Suprapubic skin (tissue), 4 donors: ENCODE results near the gene CACNA1I. TPM values are rescaled to one million over a fixed set of nuclear protein-coding genes. Genes with fewer than 3 reads are reported as not detected.

Experiments used
- DNase-seq, 2 donors: peaks; one replicate each; pipeline ENCODE4 v3.0.0-alpha.2; 2019; ENCODE audit warnings: low spot score in 2 of 2
- H3K27ac ChIP-seq: fragments of 200-600 bp; sonication (generic); one replicate; pipeline ENCODE4 v1.5.1; 2019
- H3K27me3 ChIP-seq: fragments of 200-600 bp; sonication (generic); one replicate; pipeline ENCODE4 v1.5.1; 2019
- H3K36me3 ChIP-seq: fragments of 200-600 bp; sonication (generic); one replicate; pipeline ENCODE4 v1.5.1; 2019
- H3K4me1 ChIP-seq: fragments of 200-600 bp; sonication (generic); one replicate; pipeline ENCODE4 v1.5.1; 2019
- H3K4me3 ChIP-seq: fragments of 200-600 bp; sonication (generic); one replicate; pipeline ENCODE4 v1.5.1; 2019; ENCODE audit warnings: mild to moderate bottlenecking
- H3K9me3 ChIP-seq: fragments of 200-600 bp; sonication (generic); one replicate; pipeline ENCODE4 v1.5.1; 2019
- EP300 ChIP-seq: sonication (generic); formaldehyde crosslinking; IDR thresholded peaks from one replicate; pipeline ENCODE4 v1.6.1; 2017; ENCODE audit warnings: antibody characterized with exemption
- POLR2A ChIP-seq, 2 donors: fragments of 450-650 bp; IDR thresholded peaks; one replicate each; pipeline ENCODE4 v1.6.1; 2017; ENCODE audit warnings: antibody characterized with exemption in 2 of 2, mild to moderate bottlenecking in 2 of 2, moderate library complexity in 2 of 2
- POLR2AphosphoS5 ChIP-seq, 3 donors: sonication (generic); formaldehyde crosslinking; IDR thresholded peaks; one replicate each; pipeline ENCODE4 v1.6.1; 2017; ENCODE audit warnings: antibody characterized with exemption in 3 of 3
- WGBS: methylation state at CpG from one replicate; pipeline ENCODE4 v1.1.5; 2018; 5-methylcytosine and 5-hydroxymethylcytosine counted together
- total RNA-seq, 4 donors: library from RNA; depleted of rRNA; stranded (reverse); fragments of >200 nt; gene quantifications; one replicate each; pipeline ENCODE4 v1.1.0, GENCODE V29; 2016
- TF ChIP-seq, protein P1 (sequence below), 2 donors: fragments of 200-600 bp in 1 of 2; fragments of 450-650 bp in 1 of 2; sonication (generic) in 1 of 2; IDR thresholded peaks; one replicate each; pipeline ENCODE4 v1.5.1; 2016 to 2019; ENCODE audit warnings: antibody characterized with exemption in 2 of 2, mild to moderate bottlenecking in 1 of 2, moderate library complexity in 1 of 2

The CACNA1I gene
- total RNA-seq, 4 donors from 2014 or later, result 0.08 to 0.80 (median 0.17) TPM; not detected in 1

- no peak overlapping the region for H3K4me3 ChIP-seq
- H3K27ac ChIP-seq, result no peak overlapping the region
- no peak for DNase-seq
- no peaks in the 10 kb centered on the region for H3K9me3 ChIP-seq
- 88% methylated on average over 4 of the region's 4 CpGs for WGBS
- H3K36me3 ChIP-seq, result no peaks in the 10 kb centered on the region
- TF ChIP-seq POLR2A (IDR thresholded peaks at IDR 0.05), result no peak
- peaks cover 29% of the 10 kb centered on the region for H3K27me3 ChIP-seq
- no peaks in the 10 kb centered on the region for H3K4me1 ChIP-seq
These were observed 5.5 kb downstream of the CACNA1I start for GRCh38 chr22:39576027-39576426.

GRCh38 chr22:39577366-39577765, 6.8 kb downstream of the CACNA1I start:
- peaks cover 34% of the 10 kb centered on the region for H3K27me3 ChIP-seq
- no peak overlapping the region for H3K27ac ChIP-seq
- H3K4me3 ChIP-seq, result no peak overlapping the region
- WGBS, result 78% methylated on average over 21 of the region's 21 CpGs
- no peaks in the 10 kb centered on the region for H3K4me1 ChIP-seq
- no peaks in the 10 kb centered on the region for H3K9me3 ChIP-seq
- no peak for TF ChIP-seq POLR2AphosphoS5 (IDR thresholded peaks at IDR 0.05)
- TF ChIP-seq POLR2A (IDR thresholded peaks at IDR 0.05), result no peak
- TF ChIP-seq, protein P1, sequence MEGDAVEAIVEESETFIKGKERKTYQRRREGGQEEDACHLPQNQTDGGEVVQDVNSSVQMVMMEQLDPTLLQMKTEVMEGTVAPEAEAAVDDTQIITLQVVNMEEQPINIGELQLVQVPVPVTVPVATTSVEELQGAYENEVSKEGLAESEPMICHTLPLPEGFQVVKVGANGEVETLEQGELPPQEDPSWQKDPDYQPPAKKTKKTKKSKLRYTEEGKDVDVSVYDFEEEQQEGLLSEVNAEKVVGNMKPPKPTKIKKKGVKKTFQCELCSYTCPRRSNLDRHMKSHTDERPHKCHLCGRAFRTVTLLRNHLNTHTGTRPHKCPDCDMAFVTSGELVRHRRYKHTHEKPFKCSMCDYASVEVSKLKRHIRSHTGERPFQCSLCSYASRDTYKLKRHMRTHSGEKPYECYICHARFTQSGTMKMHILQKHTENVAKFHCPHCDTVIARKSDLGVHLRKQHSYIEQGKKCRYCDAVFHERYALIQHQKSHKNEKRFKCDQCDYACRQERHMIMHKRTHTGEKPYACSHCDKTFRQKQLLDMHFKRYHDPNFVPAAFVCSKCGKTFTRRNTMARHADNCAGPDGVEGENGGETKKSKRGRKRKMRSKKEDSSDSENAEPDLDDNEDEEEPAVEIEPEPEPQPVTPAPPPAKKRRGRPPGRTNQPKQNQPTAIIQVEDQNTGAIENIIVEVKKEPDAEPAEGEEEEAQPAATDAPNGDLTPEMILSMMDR (IDR thresholded peaks at IDR 0.05), result no peak
- TF ChIP-seq EP300, result no peak
- DNase-seq, result no peak
- H3K36me3 ChIP-seq, result no peaks in the 10 kb centered on the region

GRCh38 chr22:39577900-39578299, 7.3 kb downstream of the CACNA1I start:
- H3K4me3 ChIP-seq, result no peak overlapping the region
- no peak for DNase-seq
- 87% methylated on average over 7 of the region's 7 CpGs for WGBS
- H3K4me1 ChIP-seq, result no peaks in the 10 kb centered on the region
- peaks cover 34% of the 10 kb centered on the region for H3K27me3 ChIP-seq
- H3K36me3 ChIP-seq, result no peaks in the 10 kb centered on the region
- no peaks in the 10 kb centered on the region for H3K9me3 ChIP-seq
- no peak for TF ChIP-seq POLR2AphosphoS5 (IDR thresholded peaks at IDR 0.05)
- TF ChIP-seq POLR2A (IDR thresholded peaks at IDR 0.05), result no peak
- TF ChIP-seq, protein P1 (IDR thresholded peaks at IDR 0.05), result no peak
- TF ChIP-seq EP300, result no peak
- no peak overlapping the region for H3K27ac ChIP-seq

DNA sequence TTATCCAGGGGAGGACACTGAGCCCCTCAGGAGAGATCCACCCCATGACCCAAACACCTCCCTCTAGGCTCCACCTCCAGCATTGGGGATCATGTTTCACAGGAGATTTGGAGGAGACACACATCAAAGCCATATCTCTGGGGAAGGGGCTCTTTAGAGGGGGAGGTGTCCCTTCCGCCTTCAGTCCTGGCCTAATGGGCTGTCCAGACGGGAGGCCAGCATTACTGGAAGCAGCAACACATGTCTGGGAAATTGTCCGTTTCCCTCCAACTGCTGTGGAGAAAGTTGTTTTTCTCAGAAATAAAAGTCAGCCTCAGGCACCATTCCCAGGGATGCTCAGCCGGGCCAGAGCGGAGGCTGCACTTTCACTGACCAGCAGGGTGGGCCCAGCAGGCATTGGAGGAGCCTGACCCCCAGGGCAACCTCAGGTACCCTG, 9.5 kb downstream of the CACNA1I start:
- Histone ChIP-seq H3K27ac (no peak overlapping the region), H3K4me1 (no peaks in the 10 kb centered on the region), H3K4me3 (no peak overlapping the region), H3K36me3 (no peaks in the 10 kb centered on the region), H3K9me3 (no peaks in the 10 kb centered on the region), H3K27me3 (peaks cover 34% of the 10 kb centered on the region)
- DNase-seq, result no peak
- 51% methylated on average over 5 of the region's 5 CpGs for WGBS
- no peak for TF ChIP-seq EP300
- no peak for TF ChIP-seq POLR2A (IDR thresholded peaks at IDR 0.05)
- no peak for TF ChIP-seq POLR2AphosphoS5 (IDR thresholded peaks at IDR 0.05)
- TF ChIP-seq, protein P1 (IDR thresholded peaks at IDR 0.05), result no peak

- Histone ChIP-seq H3K9me3 (no peaks in the 10 kb centered on the region), H3K27me3 (peaks cover 35% of the 10 kb centered on the region), H3K27ac (no peak overlapping the region), H3K4me3 (no peak overlapping the region), H3K4me1 (no peaks in the 10 kb centered on the region), H3K36me3 (no peaks in the 10 kb centered on the region)
- 91% methylated on average over 6 of the region's 6 CpGs for WGBS
- no peak for DNase-seq
- no peak for TF ChIP-seq EP300
- TF ChIP-seq POLR2A (IDR thresholded peaks at IDR 0.05), result no peak
These were observed 10.2 kb downstream of the CACNA1I start for GRCh38 chr22:39580795-39581194.

- TF ChIP-seq POLR2A (IDR thresholded peaks at IDR 0.05) (no peak), POLR2AphosphoS5 (IDR thresholded peaks at IDR 0.05) (no peak), EP300 (no peak)
- TF ChIP-seq, protein P1 (IDR thresholded peaks at IDR 0.05), result no peak
These were observed 10.8 kb downstream of the CACNA1I start for GRCh38 chr22:39581303-39581702.

More at GRCh38 chr22:39581303-39581702, 10.8 kb downstream of the CACNA1I start:
- no peak for DNase-seq
- no peak overlapping the region for H3K27ac ChIP-seq
- no peaks in the 10 kb centered on the region for H3K9me3 ChIP-seq
- no peaks in the 10 kb centered on the region for H3K36me3 ChIP-seq
- 81% methylated on average over 8 of the region's 8 CpGs for WGBS
- peaks cover 34% of the 10 kb centered on the region for H3K27me3 ChIP-seq
- H3K4me3 ChIP-seq, result no peak overlapping the region
- H3K4me1 ChIP-seq, result no peaks in the 10 kb centered on the region
